Measurements from ENCODE around the gene MMP17.

Gene MMP17

DNA sequence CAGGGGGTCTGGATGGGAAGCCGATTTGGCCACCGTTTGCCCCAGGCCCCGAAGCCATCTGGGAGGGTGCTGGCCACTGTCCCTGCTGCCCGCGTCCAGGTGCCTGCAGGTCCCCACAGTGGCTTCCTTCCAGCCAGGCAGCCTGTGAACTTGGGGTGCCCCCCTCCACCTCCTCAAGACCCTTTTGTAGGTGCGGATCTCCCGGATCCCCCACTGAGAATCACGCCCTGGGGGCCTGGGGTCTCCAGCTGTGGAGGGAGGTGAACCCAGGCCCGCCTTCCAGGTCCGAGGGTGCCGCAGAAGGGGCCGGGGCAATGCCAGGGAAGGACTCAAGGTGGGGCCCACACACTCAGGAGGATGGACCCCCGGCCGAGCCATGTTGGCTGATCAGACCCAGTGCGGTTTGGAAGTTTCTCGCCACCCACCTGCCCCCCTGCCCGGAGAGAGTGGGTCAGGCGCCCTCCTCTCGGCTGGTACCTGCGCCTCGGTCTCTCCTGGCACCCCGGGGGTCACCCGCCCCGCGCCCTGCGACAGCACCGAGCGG, 1.7 kb downstream of the MMP17 start:
- in situ Hi-C loops (cut with MboI; ENCODE audit: low sequenced_read_pairs): no loop called here

DNA sequence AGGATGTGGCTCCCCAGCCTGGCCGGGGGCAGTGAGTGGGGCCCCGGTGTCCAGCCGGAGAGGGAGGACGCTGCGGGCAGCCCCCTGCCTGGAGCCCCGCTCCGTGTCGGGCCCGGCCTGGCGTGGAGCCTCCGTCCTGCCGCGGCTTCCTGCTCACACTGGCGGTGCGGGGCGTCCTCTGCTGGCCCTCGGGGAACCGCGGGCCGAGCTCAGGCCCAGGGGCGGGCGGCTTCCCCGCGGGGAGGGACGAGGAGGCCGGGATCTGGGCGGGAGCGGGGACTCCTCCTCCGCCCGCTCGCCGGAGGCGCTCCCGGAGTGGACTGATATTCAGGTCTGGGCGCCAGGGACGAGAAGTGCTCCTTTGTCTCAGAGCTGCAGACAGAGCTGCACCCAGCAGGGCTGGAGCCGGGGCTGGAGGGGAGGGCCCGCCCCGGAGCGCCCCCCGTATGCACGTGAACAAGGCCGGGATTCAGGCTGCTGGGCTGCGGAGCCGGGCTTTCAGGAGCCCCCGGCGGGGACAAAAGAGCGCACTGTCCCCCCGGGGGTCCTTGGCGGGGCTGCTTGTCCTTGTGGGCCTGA, 2.2 kb downstream of the MMP17 start:
- in situ Hi-C loops (cut with MboI; ENCODE audit: low sequenced_read_pairs): no loop called here

DNA sequence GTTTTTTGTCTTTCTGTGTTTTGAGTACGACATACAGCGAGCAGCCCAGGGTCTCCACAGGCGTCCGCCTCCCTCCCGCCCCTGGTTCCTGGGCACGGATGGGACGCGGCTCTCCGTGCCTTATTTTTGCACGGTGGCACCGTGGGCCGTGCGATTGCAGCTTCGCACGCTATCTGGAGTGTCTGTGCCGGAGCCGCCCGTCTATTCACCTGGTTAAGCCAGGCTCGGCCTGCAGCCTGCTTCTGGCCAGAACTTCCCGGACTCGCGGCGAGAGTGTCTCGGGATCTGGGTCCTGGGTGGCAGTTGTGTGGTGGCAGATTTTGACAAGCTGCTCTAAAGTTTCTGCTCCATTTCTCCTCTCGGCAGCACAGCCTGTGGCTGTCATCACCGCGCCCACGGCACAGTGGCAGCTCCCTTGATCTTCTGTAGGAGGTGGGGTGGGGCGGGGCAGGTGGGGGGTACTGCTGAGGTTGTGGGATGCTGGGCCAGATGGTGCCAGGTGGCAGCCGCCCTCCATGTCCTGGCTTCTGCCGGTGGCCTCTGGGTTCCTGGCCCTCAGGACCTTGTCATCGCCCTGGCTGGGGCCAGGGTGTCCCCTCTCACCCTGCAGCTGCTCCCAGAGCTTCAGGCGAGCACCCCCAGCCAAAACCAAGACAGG, 2.9 kb downstream of the MMP17 start:
- in situ Hi-C loops (cut with MboI; ENCODE audit: low sequenced_read_pairs): no loop called here

DNA sequence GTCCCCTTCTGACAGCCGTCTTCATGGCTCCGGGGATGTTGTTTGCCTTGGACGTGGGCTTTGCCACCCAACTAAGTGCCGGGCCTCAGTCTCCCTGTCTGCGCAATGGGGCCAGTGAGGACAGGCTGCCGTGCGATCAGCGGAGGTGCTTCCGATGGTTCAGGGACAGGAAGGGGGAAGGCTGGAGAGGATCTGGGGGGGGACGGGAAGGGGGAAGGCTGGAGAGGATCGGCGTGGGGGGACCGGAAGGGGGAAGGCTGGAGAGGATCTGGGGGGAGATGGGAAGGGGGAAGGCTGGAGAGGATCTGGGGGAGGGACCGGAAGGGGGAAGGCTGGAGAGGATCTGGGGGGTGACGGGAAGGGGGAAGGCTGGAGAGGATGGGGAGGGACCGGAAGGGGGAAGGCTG, 3.4 kb downstream of the MMP17 start:
- in situ Hi-C loops (cut with MboI; ENCODE audit: low sequenced_read_pairs): no loop called here

DNA sequence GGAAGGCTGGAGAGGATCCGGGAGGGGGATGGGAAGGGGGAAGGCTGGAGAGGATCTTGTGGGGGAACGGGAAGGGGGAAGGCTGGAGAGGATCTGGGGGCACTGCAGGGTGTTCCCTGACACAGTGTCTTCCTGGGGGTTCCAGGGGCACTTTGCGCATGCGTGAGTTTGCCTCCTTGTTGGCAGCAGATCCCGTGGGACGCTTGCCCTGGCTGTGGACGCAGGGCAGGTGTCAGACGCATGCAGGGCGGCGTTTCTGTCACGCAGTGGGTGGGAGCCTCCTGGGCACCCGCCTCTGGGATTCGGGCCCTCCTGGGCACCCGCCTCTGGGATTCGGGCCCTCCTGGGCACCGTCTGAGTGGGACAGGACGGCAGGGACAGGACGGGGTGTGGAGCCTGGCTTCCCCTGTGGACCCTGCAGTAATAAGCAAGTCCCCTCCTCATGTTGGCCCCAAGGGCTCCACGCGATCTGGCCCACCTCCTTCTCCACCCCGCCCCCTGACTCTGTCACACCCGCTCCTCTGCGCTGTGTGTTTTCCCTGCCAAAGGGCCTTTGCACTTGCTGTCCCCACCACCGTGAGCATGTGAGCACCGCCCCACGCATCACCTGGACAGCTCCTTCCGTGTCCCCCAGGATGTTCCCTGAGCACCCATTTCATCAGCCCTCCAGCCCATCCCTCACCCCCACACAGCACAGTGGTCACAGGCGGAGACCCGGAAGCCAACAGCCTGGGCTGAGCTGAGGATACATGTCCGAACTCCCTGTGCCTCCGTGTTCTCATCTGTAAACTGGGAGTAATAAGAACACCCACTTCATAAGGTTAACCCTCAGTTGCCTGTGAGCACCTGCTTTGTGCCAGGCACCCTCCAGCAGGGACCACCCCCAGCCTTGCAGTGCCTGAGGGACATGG, 4.4 kb downstream of the MMP17 start:
- in situ Hi-C loops (cut with MboI; ENCODE audit: low sequenced_read_pairs): no loop called here

DNA sequence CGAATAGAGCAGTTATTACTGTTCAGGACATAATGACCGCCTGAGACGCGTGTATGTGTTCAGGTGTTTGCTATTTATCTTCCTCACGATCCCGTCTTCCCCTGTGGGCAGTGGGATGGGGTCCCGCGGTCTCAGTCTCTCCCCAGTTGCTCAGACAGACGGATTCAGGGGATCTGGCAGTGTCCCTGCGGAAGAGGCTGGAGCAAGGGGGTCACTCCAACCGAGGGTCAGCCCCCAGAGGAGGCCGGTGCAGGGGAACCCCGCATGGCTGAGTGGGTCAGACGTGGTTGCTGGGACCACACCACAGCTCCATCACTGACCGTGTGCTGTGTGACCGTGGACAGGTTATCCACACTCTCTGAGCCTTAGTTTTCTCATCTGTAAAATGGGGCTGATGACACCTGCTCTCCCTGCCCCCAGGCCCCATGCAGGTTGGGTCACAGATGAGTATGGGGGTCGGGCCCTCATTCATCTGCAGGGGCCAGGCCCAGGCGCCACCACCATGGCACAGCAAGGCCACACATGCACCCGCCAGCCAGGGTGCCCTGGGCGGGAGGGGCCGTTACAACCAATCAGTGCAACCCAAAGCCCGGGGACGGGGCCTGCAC, 5.2 kb downstream of the MMP17 start:
- in situ Hi-C loops (cut with MboI; ENCODE audit: low sequenced_read_pairs): no loop called here

DNA sequence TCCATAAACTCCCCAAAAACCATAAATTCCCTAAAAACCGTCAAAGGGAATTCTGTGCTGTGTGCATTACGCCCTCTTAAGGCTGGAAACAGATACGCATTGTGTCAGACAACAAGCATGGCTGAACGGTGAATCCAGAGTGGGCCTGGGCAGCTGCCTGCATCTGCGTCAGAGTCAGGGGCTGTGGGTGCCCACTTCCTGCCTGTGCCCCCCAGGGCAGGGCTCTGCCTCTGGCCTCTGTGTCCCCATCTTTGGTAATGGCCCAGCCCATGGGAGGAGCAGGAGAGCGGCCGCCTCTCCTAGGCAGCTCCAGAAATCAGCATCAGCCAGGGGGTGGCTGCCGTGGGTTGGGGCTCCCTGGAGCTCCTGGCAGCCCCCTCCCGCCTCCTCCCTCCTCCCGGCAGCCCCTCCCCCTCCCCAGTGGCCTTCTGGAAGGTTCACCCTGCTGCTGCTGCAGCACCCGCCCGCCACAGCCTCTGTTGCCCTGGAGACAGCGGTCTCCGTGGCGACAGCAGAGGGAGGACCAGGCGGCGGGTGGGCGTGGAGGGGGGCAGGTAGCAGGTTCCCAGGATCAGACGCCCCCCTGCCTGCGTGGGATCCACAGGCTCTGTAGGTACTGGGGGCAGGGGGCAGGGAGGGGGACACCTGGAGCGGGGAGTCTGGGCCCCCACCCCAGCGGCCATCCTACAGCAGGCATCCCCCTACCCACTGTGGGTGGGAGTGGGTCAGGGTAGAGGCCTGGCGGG, 5.9 kb downstream of the MMP17 start:
- in situ Hi-C loops (cut with MboI; ENCODE audit: low sequenced_read_pairs): no loop called here

DNA sequence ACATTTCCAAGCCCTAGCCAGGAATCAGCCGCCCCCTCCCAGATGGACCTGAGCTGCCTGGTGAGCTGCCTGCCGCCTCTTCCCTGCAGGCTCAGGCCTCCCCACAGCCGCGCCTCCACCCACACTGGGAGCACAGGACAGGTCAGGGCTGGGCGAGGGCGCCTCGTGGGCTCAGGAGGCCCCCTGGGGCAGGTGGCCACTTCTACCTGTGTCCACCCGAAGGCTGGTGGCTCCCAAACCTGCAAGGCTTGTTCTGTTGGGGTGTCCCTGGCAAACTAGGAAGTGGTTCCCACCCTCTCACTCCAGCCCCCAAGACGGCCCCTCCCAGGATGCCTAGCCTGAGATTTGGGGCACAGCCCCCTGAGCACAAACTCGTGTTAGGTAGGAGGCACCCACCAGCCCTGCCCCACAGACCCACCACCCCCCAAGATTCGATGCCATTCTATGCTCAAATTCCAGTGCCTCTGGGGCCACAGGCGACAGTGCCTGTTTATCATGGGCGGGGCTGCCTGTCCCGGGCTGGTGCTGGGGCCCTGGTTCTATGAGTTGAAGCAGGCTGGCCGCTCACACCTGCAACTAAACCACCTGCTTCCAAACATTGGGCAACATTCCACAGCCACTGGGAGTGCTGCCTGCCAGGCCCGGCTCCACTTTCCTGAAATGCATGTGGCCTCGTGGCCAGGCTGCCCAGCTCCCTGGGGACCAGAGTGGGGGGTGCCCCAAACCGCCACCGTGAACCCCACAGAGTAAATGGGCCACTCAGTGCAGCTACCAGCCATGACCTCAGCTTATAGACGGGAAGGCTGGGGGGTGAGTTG, 6.8 kb downstream of the MMP17 start:
- in situ Hi-C loops (cut with MboI; ENCODE audit: low sequenced_read_pairs): no loop called here

DNA sequence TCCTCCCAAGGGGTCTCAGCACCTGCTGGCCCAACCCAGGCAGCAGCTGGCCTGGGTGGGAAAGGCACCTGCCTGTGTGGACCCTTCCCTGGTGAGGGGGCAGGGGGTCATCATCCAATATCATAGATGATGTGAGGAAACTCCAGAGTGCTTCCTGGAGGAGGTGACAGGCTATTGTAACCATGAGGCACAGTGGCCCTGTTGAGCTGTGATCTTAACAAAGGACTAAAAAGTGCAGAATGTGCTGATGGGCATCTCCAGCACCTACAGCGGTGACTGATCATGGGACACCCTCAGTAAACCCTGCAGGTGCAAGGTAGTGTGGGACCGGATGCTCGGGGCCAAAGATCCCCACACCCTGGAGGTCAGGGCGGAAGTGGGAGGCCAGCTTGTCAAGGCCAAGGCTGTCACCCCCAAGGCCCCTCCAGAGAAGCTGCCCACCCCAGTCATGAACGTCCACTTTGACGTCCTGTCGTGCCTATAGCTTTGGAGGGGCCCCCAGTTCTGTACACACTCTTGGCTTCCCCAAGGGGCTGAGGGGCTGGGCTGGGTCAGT, 7.5 kb downstream of the MMP17 start:
- in situ Hi-C loops (cut with MboI; ENCODE audit: low sequenced_read_pairs): no loop called here

DNA sequence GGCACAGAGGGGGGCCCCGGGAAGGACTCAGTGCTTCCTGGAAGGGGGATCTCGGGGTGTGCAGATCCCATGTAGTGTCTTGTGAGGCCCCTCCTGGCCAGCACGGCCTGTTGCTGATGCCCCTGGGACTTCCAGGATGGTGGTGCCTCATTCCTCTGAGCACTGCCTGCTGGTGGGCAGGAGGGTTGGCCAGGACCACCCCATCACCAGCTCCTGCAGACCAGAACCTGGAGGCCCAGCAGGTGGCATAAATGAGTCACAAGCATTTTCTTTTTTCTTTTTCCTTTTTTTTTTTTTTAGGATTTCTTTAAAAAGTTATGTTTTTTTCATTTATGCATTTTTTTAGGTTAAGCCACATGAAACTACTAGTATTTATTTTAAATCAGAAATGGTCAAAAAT, 8.0 kb downstream of the MMP17 start:
- in situ Hi-C loops (cut with MboI; ENCODE audit: low sequenced_read_pairs): no loop called here

DNA sequence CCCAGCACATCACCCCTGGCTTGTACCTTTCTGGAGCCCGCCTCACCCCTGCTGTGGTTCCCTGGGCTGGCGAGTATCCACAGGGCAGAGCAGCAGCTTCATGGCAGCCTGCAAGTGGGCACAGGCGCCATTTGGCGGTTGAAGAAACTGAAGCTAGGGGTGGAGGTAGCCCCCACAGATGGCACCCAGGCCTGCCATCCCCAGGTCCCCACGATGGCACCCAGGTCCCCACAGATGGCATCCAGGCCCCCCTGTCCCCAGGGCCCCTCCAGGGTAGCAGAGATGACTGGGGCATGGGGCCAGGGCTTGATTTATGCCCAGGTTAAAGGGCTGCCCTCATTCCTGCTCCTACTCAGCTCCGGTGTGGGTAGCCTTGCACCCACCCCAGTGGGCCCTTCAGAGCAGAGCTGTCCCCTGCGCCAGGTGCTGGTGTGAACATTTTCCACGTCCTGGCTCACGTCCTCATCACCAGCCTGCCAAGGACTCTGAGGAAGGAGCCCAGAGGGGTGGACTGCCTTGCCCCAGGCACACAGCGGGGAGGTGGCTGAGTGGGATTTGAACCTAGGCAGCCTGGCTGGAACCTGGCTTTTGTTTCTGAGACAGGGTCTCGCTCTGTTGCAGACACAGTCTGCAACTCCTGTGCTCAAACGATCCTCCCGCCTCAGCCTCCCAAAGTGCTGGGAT, 8.7 kb downstream of the MMP17 start:
- in situ Hi-C loops (cut with MboI; ENCODE audit: low sequenced_read_pairs): no loop called here

DNA sequence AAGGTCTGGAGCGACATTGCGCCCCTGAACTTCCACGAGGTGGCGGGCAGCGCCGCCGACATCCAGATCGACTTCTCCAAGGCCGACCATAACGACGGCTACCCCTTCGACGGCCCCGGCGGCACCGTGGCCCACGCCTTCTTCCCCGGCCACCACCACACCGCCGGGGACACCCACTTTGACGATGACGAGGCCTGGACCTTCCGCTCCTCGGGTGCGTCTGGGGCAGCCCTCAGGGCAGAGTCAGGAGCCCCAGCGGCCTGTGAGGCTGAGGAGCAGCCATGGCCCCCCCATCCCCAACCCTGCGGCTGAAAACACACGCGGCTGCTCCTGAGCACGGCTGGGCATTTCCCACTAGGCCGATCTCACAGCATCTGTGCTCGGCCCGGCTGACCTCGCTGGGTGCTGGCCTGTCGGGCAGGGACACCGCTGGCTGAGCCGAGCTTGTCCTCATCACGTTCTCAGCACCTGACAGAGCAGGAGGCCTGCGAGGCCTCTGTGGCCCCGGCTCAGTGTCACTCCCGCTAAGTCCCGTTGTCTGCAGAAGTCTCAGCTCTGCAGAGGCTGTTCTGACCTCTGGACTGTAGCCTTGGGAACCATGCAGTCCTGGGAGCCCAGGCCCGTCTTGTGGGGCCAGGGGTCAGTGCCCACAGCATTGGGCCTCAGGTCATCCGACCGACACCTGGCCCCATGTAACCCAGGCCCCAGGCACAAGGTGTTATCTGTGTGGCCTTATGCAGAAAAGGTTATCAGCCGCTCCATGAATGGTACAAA, 12.6 kb downstream of the MMP17 start:
- in situ Hi-C loops (cut with MboI; ENCODE audit: low sequenced_read_pairs): no loop called here

DNA sequence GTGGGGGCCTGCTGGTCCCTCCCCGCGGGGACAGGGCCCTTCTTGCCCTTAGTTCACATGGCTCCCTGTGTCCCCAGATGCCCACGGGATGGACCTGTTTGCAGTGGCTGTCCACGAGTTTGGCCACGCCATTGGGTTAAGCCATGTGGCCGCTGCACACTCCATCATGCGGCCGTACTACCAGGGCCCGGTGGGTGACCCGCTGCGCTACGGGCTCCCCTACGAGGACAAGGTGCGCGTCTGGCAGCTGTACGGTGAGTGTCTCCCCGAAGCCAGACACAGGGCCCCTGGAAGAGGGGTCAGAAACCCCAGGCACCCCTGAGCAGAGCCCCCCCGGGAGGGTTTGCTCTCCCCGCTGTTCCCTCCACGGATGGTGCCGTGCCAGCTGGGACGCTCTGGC, 13.4 kb downstream of the MMP17 start:
- in situ Hi-C loops (cut with MboI; ENCODE audit: low sequenced_read_pairs): no loop called here

DNA sequence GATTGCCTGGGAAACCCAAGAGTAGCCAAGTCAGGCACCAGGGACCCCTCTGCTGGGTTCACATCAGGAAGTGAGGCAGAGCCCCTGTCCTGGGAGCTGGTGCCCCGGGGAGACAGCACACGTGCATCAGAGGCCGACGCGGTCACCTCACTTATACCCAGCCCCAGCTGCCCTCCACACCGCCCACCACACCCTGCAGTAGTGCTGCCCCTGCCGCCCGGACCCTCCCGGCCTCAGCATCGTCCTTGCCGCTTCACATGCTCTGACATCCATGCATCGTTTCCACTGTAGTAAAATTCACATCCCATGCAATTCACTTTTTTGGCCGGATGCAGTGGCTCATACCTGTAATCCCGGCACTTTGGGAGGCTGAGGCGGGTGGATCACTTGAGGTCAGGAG, 14.0 kb downstream of the MMP17 start:
- in situ Hi-C loops (cut with MboI; ENCODE audit: low sequenced_read_pairs): no loop called here

DNA sequence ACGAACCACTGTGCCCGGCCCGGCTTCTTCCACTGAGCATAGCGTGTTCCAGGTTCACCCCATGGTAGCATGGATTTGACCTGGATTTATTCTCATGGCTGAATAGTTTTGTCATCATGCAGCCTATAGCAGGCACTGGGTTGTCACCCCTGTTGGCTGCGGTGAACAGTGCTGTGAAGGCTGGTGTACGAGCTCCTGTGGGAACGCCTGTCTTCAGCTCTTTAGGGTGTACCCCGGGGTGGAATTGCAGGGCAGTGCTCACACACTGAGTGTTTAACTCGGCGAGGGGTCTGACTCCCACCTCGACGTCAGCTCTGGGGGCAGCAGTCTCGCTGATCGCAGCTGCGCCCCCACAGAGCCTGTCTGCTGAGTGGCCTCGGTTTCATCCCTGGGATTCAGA, 15.3 kb downstream of the MMP17 start:
- in situ Hi-C loops (cut with MboI; ENCODE audit: low sequenced_read_pairs): no loop called here

DNA sequence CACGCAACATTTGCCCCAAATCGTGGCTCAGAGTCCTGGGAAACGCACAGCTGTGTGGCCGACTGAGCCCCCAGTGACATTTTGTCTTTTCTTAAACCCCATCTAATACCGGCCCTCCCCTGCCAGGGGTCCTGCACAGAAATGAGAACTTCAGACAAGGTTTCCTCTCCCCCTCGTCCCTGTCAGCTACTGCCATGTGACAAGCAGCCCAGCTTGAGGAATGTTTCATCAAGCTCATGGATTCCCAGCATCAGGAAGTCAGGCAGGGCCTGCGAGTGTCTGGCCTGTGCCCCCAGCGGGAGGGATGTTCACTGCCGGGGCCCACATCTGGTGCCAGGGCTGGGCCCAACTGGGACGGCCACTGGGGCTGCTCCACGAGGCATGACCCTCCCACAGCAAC, 15.9 kb downstream of the MMP17 start:
- in situ Hi-C loops (cut with MboI; ENCODE audit: low sequenced_read_pairs): no loop called here

DNA sequence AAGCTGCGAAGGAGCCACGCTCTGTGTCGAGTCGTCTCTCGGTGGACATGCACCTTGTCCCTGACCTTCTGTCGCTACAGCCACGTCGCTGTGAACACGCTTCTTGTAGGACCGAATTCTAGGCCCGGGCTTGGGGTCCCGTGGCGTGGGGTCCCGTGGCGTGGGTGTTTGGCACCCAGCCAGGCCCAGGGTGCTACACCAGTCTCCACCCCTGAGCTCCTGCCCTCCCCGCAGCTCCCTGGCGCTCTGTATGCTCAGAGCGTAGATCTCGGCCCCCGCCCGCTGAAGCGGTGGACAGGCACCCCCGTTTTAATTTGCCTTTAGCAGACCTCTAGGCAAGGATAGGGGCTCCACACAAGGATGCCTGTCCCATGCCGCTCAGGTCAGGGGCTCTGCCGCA, 16.5 kb downstream of the MMP17 start:
- in situ Hi-C loops (cut with MboI; ENCODE audit: low sequenced_read_pairs): no loop called here

DNA sequence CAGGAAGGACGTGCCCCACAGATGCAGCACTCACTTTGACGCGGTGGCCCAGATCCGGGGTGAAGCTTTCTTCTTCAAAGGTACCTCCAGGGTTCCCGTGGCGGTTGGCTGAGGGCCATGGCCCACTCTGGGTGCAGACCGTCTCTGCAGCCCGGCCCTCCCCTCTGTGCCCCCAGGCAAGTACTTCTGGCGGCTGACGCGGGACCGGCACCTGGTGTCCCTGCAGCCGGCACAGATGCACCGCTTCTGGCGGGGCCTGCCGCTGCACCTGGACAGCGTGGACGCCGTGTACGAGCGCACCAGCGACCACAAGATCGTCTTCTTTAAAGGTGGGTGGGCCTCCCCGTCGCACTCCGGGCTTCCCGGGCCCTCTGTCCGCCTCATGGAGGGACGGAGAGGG, 16.9 kb downstream of the MMP17 start:
- in situ Hi-C loops (cut with MboI; ENCODE audit: low sequenced_read_pairs): no loop called here

All from HL-60/S4 treated with retinoic acid at 250 ng/mL for 4 days and 3 days (cell line).